Trophoblast cell (in vitro differentiated cells and primary cell): ENCODE measurements around the gene DLX1.

ENCODE experiments used
- DNase-seq, 2 donors: peaks; one replicate each; pipeline ENCODE4 v3.0.0-alpha.2; 2016
- H2AFZ ChIP-seq: 2 replicates; pipeline ENCODE4 v1.6.1; 2013; ENCODE audit warnings: low read length, moderate library complexity, mild to moderate bottlenecking; ENCODE audit not compliant: insufficient read depth, poor library complexity
- H2AK5ac ChIP-seq: 2 replicates; pipeline ENCODE4 v1.6.1; 2013; ENCODE audit warnings: mild to moderate bottlenecking, low read length
- H2BK120ac ChIP-seq: 2 replicates; pipeline ENCODE4 v1.6.1; 2013; ENCODE audit warnings: low read length, mild to moderate bottlenecking, moderate library complexity; ENCODE audit not compliant: insufficient read depth, poor library complexity
- H2BK12ac ChIP-seq: 2 replicates; pipeline ENCODE4 v1.6.1; 2013; ENCODE audit warnings: mild to moderate bottlenecking, low read length, moderate library complexity
- H2BK5ac ChIP-seq: 2 replicates; pipeline ENCODE4 v1.6.1; 2013; ENCODE audit warnings: low read length, low read depth, moderate library complexity, mild to moderate bottlenecking; ENCODE audit not compliant: poor library complexity
- H3K14ac ChIP-seq: 2 replicates; pipeline ENCODE4 v1.6.1; 2013; ENCODE audit warnings: mild to moderate bottlenecking, low read length
- H3K18ac ChIP-seq: 2 replicates; pipeline ENCODE4 v1.6.1; 2013; ENCODE audit warnings: mild to moderate bottlenecking, low read length
- H3K23ac ChIP-seq: 2 replicates; pipeline ENCODE4 v1.6.1; 2013; ENCODE audit warnings: low read length
- H3K27ac ChIP-seq: 2 replicates; pipeline ENCODE4 v1.5.1; 2013; ENCODE audit warnings: low read depth, mild to moderate bottlenecking, inconsistent platforms, low read length, moderate library complexity
- H3K27me3 ChIP-seq: 2 replicates; pipeline ENCODE4 v1.6.1; 2013; ENCODE audit warnings: inconsistent platforms, mild to moderate bottlenecking, low read length, moderate library complexity; ENCODE audit not compliant: insufficient read depth
- H3K36me3 ChIP-seq, 2 experiments: 1 replicate in 1 of 2; 2 replicates in 1 of 2; pipeline ENCODE4 v1.6.1; 2013; ENCODE audit warnings: low read length in 2 of 2, mild to moderate bottlenecking in 2 of 2, moderate library complexity in 1 of 2; ENCODE audit not compliant: insufficient read depth in 2 of 2, control insufficient read depth in 1 of 2
- H3K4ac ChIP-seq: 2 replicates; pipeline ENCODE4 v1.6.1; 2013; ENCODE audit warnings: low read depth, mild to moderate bottlenecking, low read length, moderate library complexity
- H3K4me1 ChIP-seq, 2 experiments: 1 replicate in 1 of 2; 2 replicates in 1 of 2; pipeline ENCODE4 v1.6.1; 2013; ENCODE audit warnings: low read length in 2 of 2, mild to moderate bottlenecking in 2 of 2, moderate library complexity in 1 of 2; ENCODE audit not compliant: insufficient read depth in 2 of 2, control insufficient read depth in 1 of 2
- H3K4me2 ChIP-seq: 2 replicates; pipeline ENCODE4 v1.6.1; 2013; ENCODE audit warnings: inconsistent platforms, mild to moderate bottlenecking, low read length, moderate library complexity
- H3K4me3 ChIP-seq: 2 replicates; pipeline ENCODE4 v1.5.1; 2013; ENCODE audit warnings: mild to moderate bottlenecking, low read depth, low read length, inconsistent platforms
- H3K79me1 ChIP-seq: one replicate; pipeline ENCODE4 v1.6.1; 2013; ENCODE audit warnings: low read length
- H3K79me2 ChIP-seq: 2 replicates; pipeline ENCODE4 v1.6.1; 2013; ENCODE audit warnings: low read length, mild to moderate bottlenecking; ENCODE audit not compliant: control insufficient read depth, insufficient read depth, poor library complexity
- H3K9ac ChIP-seq: 2 replicates; pipeline ENCODE4 v1.6.1; 2013; ENCODE audit warnings: mild to moderate bottlenecking, low read length
- H3K9me3 ChIP-seq: 2 replicates; pipeline ENCODE4 v1.6.1; 2013; ENCODE audit warnings: low read depth, mild to moderate bottlenecking, control low read depth, inconsistent platforms, low read length; ENCODE audit not compliant: insufficient read depth
- H4K12ac ChIP-seq: 2 replicates; pipeline ENCODE4 v1.6.1; 2013; ENCODE audit warnings: low read depth, mild to moderate bottlenecking, low read length, moderate library complexity
- H4K8ac ChIP-seq: 2 replicates; pipeline ENCODE4 v1.6.1; 2013; ENCODE audit warnings: low read depth, mild to moderate bottlenecking, low read length, moderate library complexity
- H4K91ac ChIP-seq: one replicate; pipeline ENCODE4 v1.6.1; 2013; ENCODE audit warnings: low read depth, mild to moderate bottlenecking, low read length, moderate library complexity
- WGBS: extraction: QIAGEN DNeasy Blood & Tissue Kit; methylation state at CpG from one replicate; pipeline ENCODE4 v1.1.7; 2013; ENCODE audit warnings: missing lambda C conversion rate; ENCODE audit not compliant: insufficient read length, insufficient coverage; ENCODE audit errors: extremely low coverage; 5-methylcytosine and 5-hydroxymethylcytosine counted together

The DLX1 gene

GRCh38 chr2:172062402-172063004 is 22.8 kb upstream of the DLX1 start:
- Histone ChIP-seq H2BK12ac (no peak overlapping the region), H3K4me2 (no peak overlapping the region), H3K27ac (no peak overlapping the region), H3K27me3 (no peaks in the 10 kb centered on the region), H3K4me3 (no peak overlapping the region), H3K18ac (no peak overlapping the region), H2AFZ (no peak overlapping the region), H3K79me1 (no peaks in the 10 kb centered on the region), H3K4ac (no peak overlapping the region), H4K8ac (no peak overlapping the region), H3K9me3 (no peaks in the 10 kb centered on the region), H3K36me3 (no peaks in the 10 kb centered on the region), H2BK5ac (no peak overlapping the region), H4K12ac (no peak overlapping the region), H3K4me1 (peaks cover 2 to 5% of the 10 kb centered on the region in 2 experiments), H3K14ac (peak overlapping the region; percentile 11), H4K91ac (no peak overlapping the region), H3K79me2 (no peaks in the 10 kb centered on the region), H2BK120ac (no peak overlapping the region), H3K9ac (no peak overlapping the region), H3K23ac (no peak overlapping the region), H2AK5ac (no peak overlapping the region)
- WGBS, result no CpG with 5 or more reads among the region's 1 CpG
- no peak for DNase-seq

GRCh38 chr2:172063446-172063845 is 21.9 kb upstream of the DLX1 start:
- WGBS, result no CpG with 5 or more reads among the region's 9 CpGs

GRCh38 chr2:172065111-172065510 is 20.2 kb upstream of the DLX1 start:
- no peak overlapping the region for H2BK12ac ChIP-seq
- H4K12ac ChIP-seq, result no peak overlapping the region
- H3K4me2 ChIP-seq, result no peak overlapping the region
- no peaks in the 10 kb centered on the region for H3K27me3 ChIP-seq
- no peak overlapping the region for H3K18ac ChIP-seq
- H2BK5ac ChIP-seq, result no peak overlapping the region
- H3K27ac ChIP-seq, result no peak overlapping the region
- H2AFZ ChIP-seq, result no peak overlapping the region
- peak; percentile 61 to 83 for DNase-seq
- peaks cover 2 to 5% of the 10 kb centered on the region in 2 experiments for H3K4me1 ChIP-seq
- no peaks in the 10 kb centered on the region for H3K79me1 ChIP-seq
- H3K4ac ChIP-seq, result no peak overlapping the region
- H3K36me3 ChIP-seq, result no peaks in the 10 kb centered on the region
- H2AK5ac ChIP-seq, result no peak overlapping the region
- H3K79me2 ChIP-seq, result no peaks in the 10 kb centered on the region
- H3K9ac ChIP-seq, result no peak overlapping the region
- no peak overlapping the region for H3K4me3 ChIP-seq
- H4K91ac ChIP-seq, result no peak overlapping the region
- H2BK120ac ChIP-seq, result no peak overlapping the region
- H3K23ac ChIP-seq, result no peak overlapping the region
- WGBS, result no CpG with 5 or more reads among the region's 4 CpGs
- no peak overlapping the region for H4K8ac ChIP-seq
- no peaks in the 10 kb centered on the region for H3K9me3 ChIP-seq
- H3K14ac ChIP-seq, result no peak overlapping the region

More at GRCh38 chr2:172063446-172063845, 21.9 kb upstream of the DLX1 start:
- Histone ChIP-seq H4K91ac (no peak overlapping the region), H2BK5ac (no peak overlapping the region), H3K18ac (no peak overlapping the region), H3K14ac (no peak overlapping the region), H3K27ac (no peak overlapping the region), H3K4me2 (no peak overlapping the region), H3K4ac (no peak overlapping the region), H4K8ac (no peak overlapping the region), H2BK12ac (no peak overlapping the region), H3K4me3 (no peak overlapping the region), H3K79me2 (no peaks in the 10 kb centered on the region), H3K27me3 (no peaks in the 10 kb centered on the region), H2AFZ (no peak overlapping the region), H3K9ac (no peak overlapping the region), H2AK5ac (no peak overlapping the region), H3K4me1 (peaks cover 2 to 5% of the 10 kb centered on the region in 2 experiments), H2BK120ac (no peak overlapping the region), H3K23ac (no peak overlapping the region), H3K79me1 (no peaks in the 10 kb centered on the region), H4K12ac (no peak overlapping the region), H3K36me3 (no peaks in the 10 kb centered on the region), H3K9me3 (no peaks in the 10 kb centered on the region)
- DNase-seq, result no peak

GRCh38 chr2:172066394-172066886 is 18.9 kb upstream of the DLX1 start:
- H3K79me1 ChIP-seq, result no peaks in the 10 kb centered on the region
- peaks cover 2 to 5% of the 10 kb centered on the region in 2 experiments for H3K4me1 ChIP-seq
- no peak overlapping the region for H3K23ac ChIP-seq
- H3K18ac ChIP-seq, result no peak overlapping the region
- H3K4ac ChIP-seq, result no peak overlapping the region
- no peak overlapping the region for H3K27ac ChIP-seq
- H3K4me3 ChIP-seq, result no peak overlapping the region
- no peak overlapping the region for H4K12ac ChIP-seq
- no peak overlapping the region for H4K8ac ChIP-seq
- H2BK120ac ChIP-seq, result no peak overlapping the region
- no peaks in the 10 kb centered on the region for H3K79me2 ChIP-seq
- no peaks in the 10 kb centered on the region for H3K27me3 ChIP-seq
- H2BK12ac ChIP-seq, result no peak overlapping the region
- DNase-seq, result no peak
- H2AFZ ChIP-seq, result no peak overlapping the region
- no peak overlapping the region for H3K4me2 ChIP-seq
- H3K9me3 ChIP-seq, result no peaks in the 10 kb centered on the region
- no peaks in the 10 kb centered on the region for H3K36me3 ChIP-seq
- no peak overlapping the region for H2BK5ac ChIP-seq
- no peak overlapping the region for H3K14ac ChIP-seq
- no peak overlapping the region for H3K9ac ChIP-seq
- no peak overlapping the region for H2AK5ac ChIP-seq
- no peak overlapping the region for H4K91ac ChIP-seq
- no CpG with 5 or more reads among the region's 4 CpGs for WGBS
